PFSK-1 (cell line): ENCODE results near the gene PVALEF.

Experiments used
- FOXP2 ChIP-seq: optimal IDR thresholded peaks from 2 replicates; pipeline ENCODE3; 2011; ENCODE audit warnings: borderline replicate concordance, control low read depth, inconsistent platforms; ENCODE audit not compliant: insufficient read depth; ENCODE audit errors: extremely low read length, extremely low read depth
- POLR2AphosphoS5 ChIP-seq: IDR thresholded peaks from 2 replicates; pipeline ENCODE4 v1.6.1; 2012; ENCODE audit warnings: low read depth, mild to moderate bottlenecking, control low read depth, low read length, moderate library complexity
- REST ChIP-seq, 2 experiments: IDR thresholded peaks; 2 replicates each; pipeline versions ENCODE4 v1.6.1 to v1.8.0; 2011 to 2012; ENCODE audit warnings: low read depth in 2 of 2, low read length in 2 of 2, control low read depth in 1 of 2, inconsistent platforms in 1 of 2, mild to moderate bottlenecking in 1 of 2, moderate library complexity in 1 of 2; ENCODE audit not compliant: insufficient read depth in 1 of 2
- SIN3A ChIP-seq: IDR thresholded peaks from 2 replicates; pipeline ENCODE4 v1.6.1; 2012; ENCODE audit warnings: mild to moderate bottlenecking, low read length, moderate library complexity, borderline replicate concordance; ENCODE audit not compliant: insufficient read depth
- TAF1 ChIP-seq: IDR thresholded peaks from 2 replicates; pipeline ENCODE4 v1.6.1; 2012; ENCODE audit warnings: low read length, control low read depth, borderline replicate concordance; ENCODE audit not compliant: insufficient read depth

GRCh38 chr17:81179861-81180260, 14.6 kb downstream of the PVALEF start:
- TF ChIP-seq TAF1 (no peak), SIN3A (no peak), POLR2AphosphoS5 (no peak), REST (IDR thresholded peaks at IDR 0.05; ENCODE audit: insufficient read depth in 1 of 2, low read depth in 2 of 2, low read length in 2 of 2) (no peak), FOXP2 (no peak)
